UCSD-AML1 (cell line): Measurements from ENCODE around the gene TIMM17B.

Experiments
- DNase-seq: peaks from one replicate; lab custom pipeline; 2025; ENCODE audit not compliant: unreplicated experiment; lab: John Stamatoyannopoulos, UW

The TIMM17B gene

GRCh38 chrX:48919360-48919841 lies 21.8 kb upstream of the TIMM17B start:
- DNase-seq = no peak

DNA sequence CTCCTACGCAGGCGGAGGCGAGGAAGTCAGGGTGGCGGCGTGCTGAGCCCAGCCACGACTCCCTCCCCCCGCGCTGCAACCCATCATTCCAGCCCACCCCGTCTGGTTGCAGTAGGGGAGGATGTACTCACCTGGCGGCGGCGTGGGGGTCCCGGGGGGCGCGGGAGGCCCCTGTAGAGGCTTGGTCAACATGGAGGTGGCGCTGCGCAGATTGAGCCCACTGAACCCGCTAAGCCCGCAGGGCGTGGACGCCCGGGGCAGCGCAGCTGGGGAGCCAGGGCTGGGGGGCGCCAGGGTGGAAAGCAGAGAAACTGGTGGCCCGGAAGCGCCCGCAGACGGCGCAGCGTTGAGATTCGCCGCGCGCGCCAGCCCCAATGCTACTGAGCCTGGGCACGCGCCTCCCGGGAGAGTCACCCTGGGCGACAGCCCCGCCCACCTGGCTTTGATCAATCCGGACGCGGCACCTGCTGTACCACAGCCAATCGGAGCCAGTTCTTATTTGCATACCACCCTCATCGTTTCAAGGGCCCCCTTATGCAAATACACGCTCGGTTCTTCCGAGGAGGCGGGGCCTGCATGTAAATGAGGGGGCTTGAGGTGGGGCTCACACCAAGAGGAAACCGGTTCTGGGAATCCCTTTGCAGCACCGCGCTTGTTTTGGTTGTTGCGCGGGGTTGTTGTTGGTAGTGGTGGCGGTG lies 21.2 kb upstream of the TIMM17B start, which contains the start of gene PIM2:
PIM2 (minus strand) TSS at position 382 of the 698 bp plus-strand sequence; CDS start at position 192, 190 bp downstream.
- peak; percentile 86 for DNase-seq

- no peak for DNase-seq
Observed at GRCh38 chrX:48918301-48918642, 20.7 kb upstream of the TIMM17B start.

- DNase-seq = peak; percentile 89
Observed at GRCh38 chrX:48917139-48918001, 19.8 kb upstream of the TIMM17B start.

DNA sequence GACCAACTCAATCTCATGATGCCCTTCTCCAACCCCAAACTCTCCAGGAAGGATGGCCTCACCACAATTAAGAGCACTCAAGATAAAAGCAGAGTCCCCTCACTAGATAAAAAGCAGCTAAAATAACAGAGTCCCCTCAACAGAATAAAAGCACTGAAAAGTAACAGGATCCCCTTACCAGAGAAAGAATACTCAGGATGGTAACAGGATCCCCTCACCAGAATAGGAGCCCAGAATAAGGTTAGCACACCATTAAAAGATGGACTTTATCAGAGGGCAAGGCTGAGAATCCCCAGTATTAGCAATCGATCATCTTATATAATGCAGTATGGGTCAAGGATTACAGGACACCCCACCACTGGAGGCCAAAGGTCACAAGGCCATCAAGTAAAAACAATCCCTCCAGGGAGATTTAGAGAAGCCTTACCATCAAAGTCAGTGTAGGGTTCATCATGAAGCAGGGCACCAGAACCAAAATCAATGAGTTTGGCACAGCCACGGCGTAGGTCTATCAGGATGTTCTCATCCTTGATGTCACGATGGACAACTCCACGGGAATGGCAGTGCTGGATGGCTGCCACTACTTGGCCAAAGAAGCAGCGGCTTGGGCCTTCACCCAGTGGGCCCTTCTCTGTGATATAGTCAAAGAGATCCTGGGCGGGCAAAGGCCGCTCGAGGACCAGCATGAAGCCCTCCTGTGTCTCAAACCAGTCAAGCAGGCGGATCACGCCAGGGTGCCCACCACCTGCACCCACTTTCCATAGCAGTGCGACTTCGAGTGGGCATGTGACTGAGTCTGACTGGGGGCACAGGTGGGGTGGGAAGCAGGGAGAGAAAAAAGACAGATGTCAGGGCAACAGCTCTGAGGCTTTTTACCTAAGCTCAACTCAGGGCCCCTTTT lies 17.3 kb upstream of the TIMM17B start:
- DNase-seq = no peak

GRCh38 chrX:48913605-48914366 lies 16.2 kb upstream of the TIMM17B start:
- no peak for DNase-seq

GRCh38 chrX:48911412-48912182 lies 14.0 kb upstream of the TIMM17B start, which contains the start of gene SLC35A2:
Gene SLC35A2 (minus strand): TSS chrX:48911646. CDS start chrX:48911636, 10 bp downstream.
- peak; percentile 79 for DNase-seq

DNA sequence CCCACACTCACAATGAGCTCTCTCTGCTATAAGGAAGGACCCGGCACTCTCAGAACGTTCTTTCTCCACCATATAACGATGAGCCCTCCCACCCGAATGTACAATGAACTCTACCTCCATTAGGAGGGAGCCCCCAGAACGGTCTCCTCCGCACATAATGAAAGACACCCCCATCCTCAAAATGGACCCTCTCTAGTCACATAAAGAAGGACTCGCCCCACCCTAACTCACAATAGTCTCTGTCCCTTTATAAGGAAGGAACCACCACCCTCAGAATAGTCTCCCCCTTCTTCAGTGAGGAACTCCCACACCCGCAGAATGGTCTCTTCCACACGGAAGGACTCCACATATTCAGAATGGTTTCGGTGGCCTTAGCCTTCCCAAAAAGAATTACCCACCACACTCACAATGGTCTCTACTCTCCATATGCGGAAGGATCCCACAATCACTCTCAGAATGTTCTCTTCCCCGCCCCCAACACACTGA lies 13.4 kb upstream of the TIMM17B start:
- DNase-seq = no peak

GRCh38 chrX:48909703-48910294 lies 12.2 kb upstream of the TIMM17B start:
- no peak for DNase-seq

DNA sequence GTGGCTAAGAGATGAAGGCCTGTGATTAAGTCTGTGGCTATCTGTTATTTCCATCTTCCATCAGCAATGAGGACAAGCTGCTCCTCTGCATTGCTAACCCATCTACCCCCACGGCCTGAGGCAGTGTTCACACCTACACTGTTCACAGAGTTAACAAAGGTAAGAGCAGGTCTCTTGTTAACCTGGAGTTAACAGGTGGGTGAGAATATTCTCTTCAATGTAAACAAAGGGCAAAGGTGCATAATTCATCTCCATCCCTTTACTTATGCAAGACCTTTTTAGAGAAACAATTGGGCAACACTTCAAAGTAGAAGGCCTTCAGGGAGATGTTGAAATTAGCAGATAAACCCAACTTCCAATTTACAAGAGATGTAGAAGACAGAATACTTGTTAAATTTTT lies 11.0 kb upstream of the TIMM17B start:
- no peak for DNase-seq

DNA sequence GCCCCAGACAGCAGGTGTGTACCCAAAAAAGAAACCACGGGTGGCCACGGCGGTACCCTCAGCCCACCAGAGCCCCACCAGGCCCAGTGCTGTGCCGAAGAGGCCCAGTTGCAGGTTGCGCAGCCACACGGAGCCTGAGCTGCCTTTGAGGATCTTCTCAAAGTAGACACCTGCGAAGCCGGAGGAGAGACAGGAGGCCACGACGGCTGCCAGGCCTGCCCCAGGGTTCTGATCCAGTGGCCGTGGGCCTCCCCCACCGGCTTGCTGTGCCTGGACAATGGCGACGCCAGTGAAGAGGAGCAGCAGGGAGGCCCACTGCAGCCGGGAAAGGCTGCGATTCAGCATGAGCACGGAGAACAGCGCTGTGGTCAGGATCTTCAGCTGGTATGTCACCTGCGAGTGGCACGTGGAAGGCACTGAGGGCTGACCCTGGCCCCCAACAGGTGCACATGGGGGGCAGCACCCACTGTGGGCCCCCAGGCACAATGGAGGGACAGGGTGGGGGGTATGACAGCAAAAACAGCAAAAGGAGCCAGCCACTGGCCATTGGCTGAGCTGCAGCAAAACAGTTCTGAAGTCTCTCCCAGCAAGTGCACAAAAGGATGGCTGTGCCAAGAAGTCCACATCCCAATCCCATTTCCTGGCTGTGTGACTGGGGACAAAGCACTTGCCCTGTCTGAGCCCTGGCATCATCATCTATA lies 7.7 kb upstream of the TIMM17B start:
- DNase-seq = no peak

GRCh38 chrX:48904626-48905025 lies 7.1 kb upstream of the TIMM17B start:
- no peak for DNase-seq

DNA sequence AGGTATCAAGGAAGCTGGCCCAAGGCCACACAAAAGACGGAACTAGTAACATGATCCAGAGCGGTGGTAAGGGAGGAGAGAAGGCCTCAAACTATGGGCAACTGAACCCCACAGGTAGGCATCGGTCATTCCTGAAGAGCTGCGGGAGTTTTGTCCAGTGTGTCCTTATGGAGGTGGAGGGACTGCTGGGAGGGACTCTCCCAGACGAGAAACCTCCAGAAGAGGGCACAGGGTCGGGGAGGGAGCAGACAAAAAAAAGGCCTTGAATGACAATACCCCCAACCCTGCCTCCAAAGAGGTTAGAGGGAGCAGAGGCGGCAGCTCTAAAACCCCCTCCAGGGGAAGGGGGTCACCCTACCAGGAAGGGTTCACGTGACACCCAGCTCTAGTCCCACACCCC lies 6.6 kb upstream of the TIMM17B start:
- no peak for DNase-seq

- no peak for DNase-seq
Observed at GRCh38 chrX:48903290-48903689, 5.7 kb upstream of the TIMM17B start.

GRCh38 chrX:48902776-48903175 lies 5.2 kb upstream of the TIMM17B start:
- DNase-seq = no peak

GRCh38 chrX:48902135-48902534 lies 4.6 kb upstream of the TIMM17B start:
- DNase-seq = no peak

DNA sequence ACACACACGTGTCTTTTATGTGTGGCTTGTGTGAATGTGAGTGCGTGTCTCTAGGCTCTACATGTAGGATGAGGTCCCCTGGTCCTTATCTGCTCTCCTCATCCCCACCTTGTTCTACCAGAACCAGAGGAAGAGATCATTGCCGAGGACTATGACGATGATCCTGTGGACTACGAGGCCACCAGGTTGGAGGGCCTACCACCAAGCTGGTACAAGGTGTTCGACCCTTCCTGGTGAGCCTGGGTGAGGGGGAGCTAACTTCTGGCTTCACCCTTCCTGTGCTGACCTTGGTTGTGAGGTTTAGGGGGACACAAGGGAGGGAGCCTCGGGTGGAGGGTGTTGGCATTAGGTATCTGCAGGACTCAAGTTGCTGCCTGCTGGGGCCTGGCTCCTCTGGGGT lies 3.5 kb upstream of the TIMM17B start:
- no peak for DNase-seq

- no peak for DNase-seq
Observed at GRCh38 chrX:48899078-48899410, 1.5 kb upstream of the TIMM17B start.
